HG02943 (cell line): ENCODE data around the gene CTCFL.

Experiments
- ATAC-seq: cut with Tn5 transposase; IDR thresholded peaks from one replicate; pipeline ENCODE4 v1.9.1; 2021; ENCODE audit warnings: mild to moderate bottlenecking, low read depth, moderate library complexity; ENCODE audit not compliant: unreplicated experiment

Gene CTCFL

GRCh38 chr20:57560554-57561355 lies 35.8 kb upstream of the CTCFL start, which contains the start of gene PCK1:
Gene PCK1 (plus strand): TSS chr20:57561110. CDS start chr20:57561412, 302 bp downstream.
- no peak for ATAC-seq

DNA sequence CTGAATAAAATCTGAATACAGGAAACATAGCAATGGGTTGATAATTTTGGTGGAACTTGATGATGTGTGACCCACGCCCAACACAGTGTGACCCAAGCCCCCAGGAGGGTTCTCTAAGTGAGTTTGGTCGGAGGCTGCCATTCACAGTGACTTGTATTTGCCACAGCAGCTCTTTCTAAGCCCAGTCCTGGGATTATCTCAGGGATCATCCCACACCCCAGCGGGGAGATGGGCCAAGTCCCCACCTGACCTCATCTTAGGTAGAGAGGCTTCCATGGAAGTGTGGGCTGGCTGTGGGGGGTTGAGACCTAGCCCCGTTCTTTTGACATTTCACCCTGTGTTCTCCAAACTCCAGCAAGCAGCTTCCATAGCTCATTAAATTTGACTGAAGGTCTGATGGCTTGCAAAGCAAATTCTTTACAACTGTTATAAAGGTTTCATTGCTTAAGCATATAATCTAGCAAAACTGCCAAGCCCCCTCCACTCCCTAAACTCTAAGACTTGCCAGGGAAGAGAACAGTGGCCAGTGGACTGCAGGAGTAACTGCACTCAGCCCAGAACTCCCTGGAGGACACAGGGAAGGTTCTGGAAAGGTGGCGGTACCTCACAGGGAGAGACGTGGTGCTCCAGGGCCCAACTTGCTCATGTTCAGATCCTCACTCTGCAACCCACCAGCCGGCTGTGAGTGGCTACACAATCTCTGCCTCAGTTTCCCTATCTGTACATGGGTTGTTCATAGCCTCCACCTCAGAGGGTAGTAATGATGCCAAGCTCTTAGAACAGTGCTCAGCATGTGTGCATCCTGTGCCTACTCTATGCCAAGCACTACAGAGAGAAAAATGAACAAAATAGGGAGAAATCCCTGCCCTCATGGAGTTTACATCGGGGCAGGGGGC lies 35.0 kb upstream of the CTCFL start:
- ATAC-seq = no peak

DNA sequence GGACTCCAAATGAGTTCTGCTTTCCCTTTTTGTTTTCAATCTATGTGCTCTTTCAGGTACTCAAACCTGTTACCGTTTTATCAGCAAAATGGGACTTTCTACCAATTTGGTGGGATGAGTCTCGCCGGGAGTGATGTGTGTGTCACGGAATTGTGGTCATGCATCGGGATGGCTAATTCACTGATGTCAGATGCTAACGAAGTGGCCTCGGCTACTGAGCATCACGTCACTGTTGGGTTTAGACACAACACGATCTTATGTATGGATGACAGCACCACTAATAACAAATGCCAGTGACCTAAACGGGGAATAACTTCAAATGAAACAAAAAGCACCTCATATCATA lies 34.3 kb upstream of the CTCFL start:
- ATAC-seq = no peak

- no peak for ATAC-seq
Observed at GRCh38 chr20:57558614-57559288, 33.8 kb upstream of the CTCFL start.

DNA sequence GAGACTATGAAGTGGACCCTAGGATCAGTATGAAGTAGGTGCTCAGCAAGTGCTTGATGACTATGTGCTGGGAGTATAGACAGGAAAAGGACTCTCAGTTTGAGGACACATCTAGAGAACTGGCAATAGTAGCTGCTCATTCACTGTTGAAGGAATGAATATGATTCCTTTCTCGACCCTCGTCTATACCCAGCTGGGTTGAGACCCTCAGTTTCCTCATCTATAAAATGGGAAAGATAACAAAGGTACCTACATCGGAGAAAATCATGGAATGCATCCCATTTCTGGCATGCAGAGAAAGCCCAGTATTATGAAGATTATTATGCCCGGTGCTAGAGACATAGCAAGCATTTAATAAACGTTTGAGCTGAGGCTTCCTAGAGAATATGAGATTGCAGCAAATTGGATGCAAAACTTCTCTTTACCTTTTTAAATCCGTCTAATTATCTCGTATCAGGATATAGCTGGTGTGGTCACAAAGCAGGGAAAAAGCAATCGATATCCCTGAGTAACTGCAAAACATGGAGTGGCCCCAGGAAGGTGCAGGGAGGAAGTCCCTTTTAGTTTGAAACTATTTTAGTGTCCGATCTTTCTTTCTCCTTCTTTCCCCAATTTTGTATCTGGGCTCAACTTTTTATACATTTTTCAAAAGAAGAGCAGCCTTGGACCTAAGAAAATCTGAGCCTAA lies 33.1 kb upstream of the CTCFL start:
- ATAC-seq = no peak

GRCh38 chr20:57556980-57557274 lies 32.0 kb upstream of the CTCFL start:
- no peak for ATAC-seq

GRCh38 chr20:57555457-57556184 lies 30.7 kb upstream of the CTCFL start:
- no peak for ATAC-seq

DNA sequence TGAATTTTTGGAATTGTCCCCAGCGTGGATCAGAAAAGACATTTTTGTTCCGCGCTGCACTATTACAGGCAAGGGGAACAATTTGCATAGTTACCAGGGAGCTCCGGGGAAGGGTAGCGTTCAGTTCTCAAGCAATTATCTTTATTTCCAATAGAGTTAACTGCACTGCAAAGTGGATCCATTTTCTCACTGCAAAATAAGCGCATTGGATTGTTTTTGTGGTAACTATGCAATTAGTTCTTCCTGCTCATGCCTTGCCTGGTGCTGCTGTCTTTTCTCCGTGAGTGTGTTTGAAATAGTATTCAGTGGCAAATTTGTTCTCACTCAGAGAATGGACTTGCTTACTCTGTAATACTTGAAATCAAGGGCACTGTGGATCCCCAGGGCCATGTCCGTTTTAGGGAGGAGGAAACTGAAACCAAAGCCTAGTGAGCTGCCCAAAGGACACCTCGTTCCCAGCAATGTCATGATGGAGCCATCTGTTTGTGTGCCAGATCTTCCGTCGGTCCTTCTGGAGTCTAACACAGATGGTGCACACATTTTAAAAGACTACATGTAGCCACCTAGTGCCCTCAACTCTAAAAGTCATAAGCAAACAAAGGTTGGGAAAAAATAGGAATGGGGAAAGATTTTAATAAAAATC lies 28.6 kb upstream of the CTCFL start:
- ATAC-seq = no peak

GRCh38 chr20:57552471-57552870 lies 27.5 kb upstream of the CTCFL start:
- ATAC-seq = no peak

GRCh38 chr20:57548177-57549058 lies 23.5 kb upstream of the CTCFL start:
- no peak for ATAC-seq

DNA sequence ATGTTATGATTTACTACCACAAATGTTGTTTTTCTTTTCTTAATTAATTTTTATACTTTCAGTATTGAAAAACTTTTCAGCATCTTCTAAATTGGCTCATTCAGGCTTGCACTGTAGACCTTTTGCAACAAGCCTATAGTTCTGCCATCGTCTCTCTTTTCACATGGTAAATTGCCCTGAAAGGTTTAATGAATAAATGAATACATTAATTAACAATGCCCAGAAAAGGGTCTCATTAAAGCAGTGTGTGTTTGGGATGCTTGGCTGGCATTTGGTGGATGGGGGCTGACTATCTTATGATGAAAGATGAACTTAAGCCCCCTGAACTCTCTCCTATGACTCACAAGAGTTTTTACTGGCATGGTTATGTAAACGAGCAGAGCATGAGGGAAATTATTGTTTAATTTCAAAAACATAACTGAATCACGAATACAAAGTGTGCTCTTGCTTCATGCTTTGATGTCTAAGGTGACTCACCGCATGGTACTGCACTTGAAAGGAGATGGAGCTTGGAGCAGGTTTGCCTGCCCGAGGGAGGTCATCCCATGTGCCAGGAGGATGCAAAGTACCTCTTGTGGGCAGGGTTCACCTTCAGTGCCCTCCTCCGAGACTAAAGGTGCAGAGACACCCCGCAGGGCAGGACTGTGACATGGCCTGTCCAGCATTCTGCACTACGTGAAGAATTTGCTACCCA lies 22.2 kb upstream of the CTCFL start:
- ATAC-seq = no peak

GRCh38 chr20:57545927-57546662 lies 21.2 kb upstream of the CTCFL start:
- ATAC-seq = no peak

GRCh38 chr20:57544838-57545564 lies 20.1 kb upstream of the CTCFL start:
- no peak for ATAC-seq

DNA sequence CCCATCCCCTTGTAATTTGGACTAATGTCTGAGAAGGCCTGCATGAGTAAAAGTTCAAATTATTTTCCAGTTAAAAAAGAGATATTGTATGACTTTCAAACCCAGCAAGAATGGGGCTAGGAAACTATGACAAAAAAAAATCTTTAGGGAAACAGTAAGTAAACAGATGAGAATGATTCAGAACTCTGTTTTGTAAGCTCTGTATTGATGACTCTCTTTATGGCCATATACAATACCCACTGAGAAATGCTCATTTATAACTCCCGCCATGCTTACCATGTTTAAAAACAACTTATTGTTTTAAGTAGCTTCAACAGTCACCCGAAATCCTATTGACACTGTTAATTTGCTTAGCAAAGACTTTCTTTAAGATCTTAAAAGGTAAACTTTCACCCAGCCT lies 18.8 kb upstream of the CTCFL start:
- no peak for ATAC-seq

DNA sequence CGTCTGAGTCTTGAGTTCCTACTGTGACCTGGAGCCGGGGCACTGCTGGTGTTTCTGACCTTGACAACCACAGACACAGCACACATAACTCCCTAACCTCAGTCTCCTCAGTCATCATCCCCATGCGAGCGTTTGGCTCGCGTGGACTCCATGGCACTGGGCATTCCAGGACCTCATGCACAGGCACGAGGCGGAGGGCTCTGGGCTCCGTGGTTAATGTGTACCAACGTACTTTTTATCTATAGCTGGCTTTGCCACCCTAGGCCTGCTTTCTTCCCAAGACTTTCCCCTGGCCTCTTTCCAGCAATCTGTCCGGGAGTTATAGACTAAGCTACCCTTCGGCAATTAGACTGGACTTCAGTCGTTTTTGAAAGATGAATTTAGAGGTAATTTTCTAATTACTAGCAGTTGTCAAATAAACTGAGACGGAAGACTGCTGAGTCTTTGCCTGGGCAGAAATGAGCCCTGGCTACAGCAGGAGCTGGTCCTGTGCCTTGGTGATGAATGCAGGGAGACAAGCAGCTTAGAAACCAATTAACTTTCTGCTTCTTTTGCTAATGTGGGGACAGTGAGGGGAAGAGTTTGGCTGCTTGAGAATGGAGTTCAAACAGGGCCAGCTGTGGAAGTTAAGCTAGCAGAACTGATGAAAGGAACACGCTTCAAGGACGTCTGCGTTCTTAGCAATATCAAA lies 16.1 kb upstream of the CTCFL start:
- ATAC-seq = no peak

- no peak for ATAC-seq
Observed at GRCh38 chr20:57539889-57540288, 14.9 kb upstream of the CTCFL start.
